SU-DHL-6 (cell line): Measurements from ENCODE around the gene RPSA.

Source experiments
- CTCF ChIP-seq: fragments of 200-600 bp; sonication (generic); IDR thresholded peaks from one replicate; pipeline ENCODE4 v1.5.1; 2017; ENCODE audit warnings: antibody characterized with exemption, mild to moderate bottlenecking, low read length, moderate library complexity; ENCODE audit not compliant: insufficient read depth, poor library complexity, severe bottlenecking
- EZH2phosphoT487 ChIP-seq: fragments of 200-600 bp; sonication (generic), shearing (Covaris generic); conservative IDR thresholded peaks from 2 replicates; pipeline ENCODE4 v1.6.1; 2018; ENCODE audit warnings: mild to moderate bottlenecking, antibody characterized with exemption, low read length, moderate library complexity, mixed read lengths

- TF ChIP-seq CTCF, result no peak
- no peak for TF ChIP-seq EZH2phosphoT487
Measured at GRCh38 chr3:39379778-39380155, 26.8 kb upstream of the RPSA start.
